BJ (cell line): ENCODE results near the gene GSN. TPM values are rescaled to one million over a fixed set of nuclear protein-coding genes. Genes with fewer than 3 reads are reported as not detected.

Experiments used
- CTCF ChIA-PET: fragments of 350-600 bp; formaldehyde crosslinking; extraction: SDS; loops from one replicate; lab custom pipeline; 2021; ENCODE audit warnings: antibody characterized with exemption, inconsistent platforms; lab: Yijun Ruan, JAX
- POLR2A ChIA-PET: fragments of 300-600 bp; sonication (Branson Sonifier 250); formaldehyde crosslinking; extraction: SDS; loops from one replicate; lab custom pipeline; 2021; ENCODE audit warnings: antibody characterized with exemption; lab: Charles Lee
- DNase-seq: peaks from one replicate; pipeline ENCODE4 v3.0.0-alpha.2; 2011; ENCODE audit warnings: low read depth
- H3K27me3 ChIP-seq: 2 replicates; pipeline ENCODE4 v1.6.0; 2011; ENCODE audit warnings: low read length; ENCODE audit not compliant: control insufficient read depth, insufficient read depth
- H3K36me3 ChIP-seq: 2 replicates; pipeline ENCODE4 v1.5.1; 2011; ENCODE audit warnings: low read length; ENCODE audit not compliant: control insufficient read depth, insufficient read depth
- H3K4me3 ChIP-seq: 2 replicates; pipeline ENCODE4 v1.5.1; 2011; ENCODE audit warnings: low read depth, mild to moderate bottlenecking, control low read depth, low read length
- CTCF ChIP-seq: IDR thresholded peaks from 2 replicates; pipeline ENCODE4 v1.5.1; 2011; ENCODE audit warnings: low read depth, mild to moderate bottlenecking, control low read depth, inconsistent platforms, low read length, moderate library complexity; ENCODE audit not compliant: insufficient read depth
- polyA plus RNA-seq: library from polyadenylated mRNA; depleted of rRNA; stranded (reverse); fragments of >200 nt; gene quantifications from 2 replicates; pipeline ENCODE4 v1.2.3, GENCODE V29; 2011

The GSN gene
- polyA plus RNA-seq, 1 experiment = 765 TPM

- CTCF ChIA-PET = interaction anchor here (0.7 to 3.2 kb wide), 2 partner anchors 11 to 13 kb away, joined by 3 to 17 read pairs; no protein-coding TSS in a partner anchor
- Histone ChIP-seq H3K36me3 (peaks cover 67% of the 10 kb centered on the region), H3K27me3 (no peaks in the 10 kb centered on the region), H3K4me3 (no peak overlapping the region)
- TF ChIP-seq CTCF = no peak
- POLR2A ChIA-PET = no interaction called here
- DNase-seq = no peak
Observed at GRCh38 chr9:121308765-121309164, 40.8 kb downstream of the GSN start.

GRCh38 chr9:121309171-121309570, 41.2 kb downstream of the GSN start:
- Histone ChIP-seq H3K4me3 (no peak overlapping the region), H3K27me3 (no peaks in the 10 kb centered on the region), H3K36me3 (peaks cover 66% of the 10 kb centered on the region)
- TF ChIP-seq CTCF = no peak
- ChIA-PET POLR2A (interaction anchor here (0.7 kb wide), 1 partner anchor 96 kb away, joined by 3 read pairs; no protein-coding TSS in a partner anchor), CTCF (interaction anchor here (0.7 to 3.2 kb wide), 3 partner anchors 10 to 14 kb away, joined by 3 to 17 read pairs (median 3); no protein-coding TSS in a partner anchor)
- DNase-seq = no peak

- no peak for TF ChIP-seq CTCF
- DNase-seq = no peak
- no peak overlapping the region for H3K4me3 ChIP-seq
- ChIA-PET POLR2A (interaction anchor here (0.7 kb wide), 1 partner anchor 97 kb away, joined by 3 read pairs; no protein-coding TSS in a partner anchor), CTCF (interaction anchor here (0.7 to 3.2 kb wide), 4 partner anchors 10 to 96 kb away, joined by 3 to 17 read pairs (median 4); no protein-coding TSS in a partner anchor)
- no peaks in the 10 kb centered on the region for H3K27me3 ChIP-seq
- H3K36me3 ChIP-seq = peaks cover 62% of the 10 kb centered on the region
Observed at GRCh38 chr9:121309833-121310425, 42.0 kb downstream of the GSN start.

- CTCF ChIA-PET = interaction anchor here (1.1 to 3.2 kb wide), 2 partner anchors 9 to 97 kb away, joined by 4 to 17 read pairs; no protein-coding TSS in a partner anchor
Observed at GRCh38 chr9:121310571-121310970, 42.6 kb downstream of the GSN start.

More at GRCh38 chr9:121310571-121310970, 42.6 kb downstream of the GSN start:
- DNase-seq = no peak
- no peak for TF ChIP-seq CTCF
- Histone ChIP-seq H3K36me3 (peaks cover 59% of the 10 kb centered on the region), H3K27me3 (no peaks in the 10 kb centered on the region), H3K4me3 (no peak overlapping the region)
- POLR2A ChIA-PET = no interaction called here
